Measurements from ENCODE around the gene TCEANC2.

- no peak for TF ChIP-seq EZH2 (IDR thresholded peaks at IDR 0.05; ENCODE audit: low read length, missing control alignments)
- no peak for TF ChIP-seq CTCF (conservative IDR thresholded peaks at IDR 0.05 in 1 of 2, IDR thresholded peaks at IDR 0.05 in 1 of 2; ENCODE audit: low read depth in 1 of 2, low read length in 2 of 2)
Measured at GRCh38 chr1:54131419-54131818, 78.0 kb downstream of the TCEANC2 start.

All from fibroblast of lung (primary cell).